RWPE2 (cell line): ENCODE data around the gene IGDCC3.
A peak's percentile ranks its signal among the peaks of the same experiment; 100 is the strongest.
"Not testable (repeated sequence)": the region's sequence is repeated elsewhere in the genome, so short reads cannot be mapped to it uniquely, and the experiment has no call there.

Source experiments
- ATAC-seq: fragments of 200-7000 bp; cut with Tn5 transposase; 3 replicates; pipeline ENCODE4 v1.9.1; 2021; ENCODE audit warnings: low read depth
- DNase-seq: peaks from one replicate; pipeline ENCODE4 v3.0.0-alpha.2; 2020; ENCODE audit warnings: low spot score
- H3K27ac ChIP-seq: fragments of 450-650 bp; 2 replicates; pipeline ENCODE4 v1.5.1; 2017; ENCODE audit warnings: mild to moderate bottlenecking; ENCODE audit not compliant: poor library complexity, severe bottlenecking
- H3K27me3 ChIP-seq: fragments of 250-450 bp; sonication (Bioruptor Pico); 2 replicates; pipeline ENCODE4 v1.5.1; 2021; ENCODE audit warnings: mild to moderate bottlenecking, moderate library complexity; ENCODE audit not compliant: insufficient read depth, poor library complexity, severe bottlenecking
- H3K36me3 ChIP-seq: fragments of 250-450 bp; sonication (Bioruptor Pico); 2 replicates; pipeline ENCODE4 v1.5.1; 2020; ENCODE audit warnings: low read depth, mild to moderate bottlenecking, moderate library complexity
- H3K4me1 ChIP-seq: fragments of 250-450 bp; sonication (Bioruptor Pico); 2 replicates; pipeline ENCODE4 v1.5.1; 2021; ENCODE audit warnings: mild to moderate bottlenecking, moderate library complexity; ENCODE audit not compliant: insufficient read depth, poor library complexity, severe bottlenecking
- H3K4me3 ChIP-seq: fragments of 250-450 bp; sonication (Bioruptor Pico); 2 replicates; pipeline ENCODE4 v1.5.1; 2021; ENCODE audit warnings: mild to moderate bottlenecking, moderate library complexity; ENCODE audit not compliant: severe bottlenecking
- H3K9me3 ChIP-seq: fragments of 250-450 bp; sonication (Bioruptor Pico); 2 replicates; pipeline ENCODE4 v1.5.1; 2021; ENCODE audit warnings: mild to moderate bottlenecking, moderate library complexity; ENCODE audit not compliant: severe bottlenecking
- TF ChIP-seq, protein P1 (sequence below): fragments of 450-650 bp; IDR thresholded peaks from one replicate; pipeline ENCODE4 v1.5.1; 2017; ENCODE audit warnings: mild to moderate bottlenecking, moderate library complexity; ENCODE audit not compliant: poor library complexity, severe bottlenecking

Gene IGDCC3

GRCh38 chr15:65399001-65399706 lies 21.4 kb upstream of the IGDCC3 start:
- TF ChIP-seq, protein P1, sequence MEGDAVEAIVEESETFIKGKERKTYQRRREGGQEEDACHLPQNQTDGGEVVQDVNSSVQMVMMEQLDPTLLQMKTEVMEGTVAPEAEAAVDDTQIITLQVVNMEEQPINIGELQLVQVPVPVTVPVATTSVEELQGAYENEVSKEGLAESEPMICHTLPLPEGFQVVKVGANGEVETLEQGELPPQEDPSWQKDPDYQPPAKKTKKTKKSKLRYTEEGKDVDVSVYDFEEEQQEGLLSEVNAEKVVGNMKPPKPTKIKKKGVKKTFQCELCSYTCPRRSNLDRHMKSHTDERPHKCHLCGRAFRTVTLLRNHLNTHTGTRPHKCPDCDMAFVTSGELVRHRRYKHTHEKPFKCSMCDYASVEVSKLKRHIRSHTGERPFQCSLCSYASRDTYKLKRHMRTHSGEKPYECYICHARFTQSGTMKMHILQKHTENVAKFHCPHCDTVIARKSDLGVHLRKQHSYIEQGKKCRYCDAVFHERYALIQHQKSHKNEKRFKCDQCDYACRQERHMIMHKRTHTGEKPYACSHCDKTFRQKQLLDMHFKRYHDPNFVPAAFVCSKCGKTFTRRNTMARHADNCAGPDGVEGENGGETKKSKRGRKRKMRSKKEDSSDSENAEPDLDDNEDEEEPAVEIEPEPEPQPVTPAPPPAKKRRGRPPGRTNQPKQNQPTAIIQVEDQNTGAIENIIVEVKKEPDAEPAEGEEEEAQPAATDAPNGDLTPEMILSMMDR: no peak
- Histone ChIP-seq H3K4me3 (no peak overlapping the region), H3K9me3 (no peaks in the 10 kb centered on the region), H3K27ac (no peak overlapping the region), H3K27me3 (peaks cover 51% of the 10 kb centered on the region), H3K4me1 (no peaks in the 10 kb centered on the region), H3K36me3 (no peaks in the 10 kb centered on the region)
- DNase-seq (no peak), ATAC-seq (no peak)

GRCh38 chr15:65398486-65398885 lies 20.7 kb upstream of the IGDCC3 start:
- not testable (repeated sequence) for H3K27ac ChIP-seq, H3K4me1 ChIP-seq, H3K4me3 ChIP-seq, DNase-seq, H3K36me3 ChIP-seq, ATAC-seq, H3K9me3 ChIP-seq
- H3K27me3 ChIP-seq: peaks cover 58% of the 10 kb centered on the region

DNA sequence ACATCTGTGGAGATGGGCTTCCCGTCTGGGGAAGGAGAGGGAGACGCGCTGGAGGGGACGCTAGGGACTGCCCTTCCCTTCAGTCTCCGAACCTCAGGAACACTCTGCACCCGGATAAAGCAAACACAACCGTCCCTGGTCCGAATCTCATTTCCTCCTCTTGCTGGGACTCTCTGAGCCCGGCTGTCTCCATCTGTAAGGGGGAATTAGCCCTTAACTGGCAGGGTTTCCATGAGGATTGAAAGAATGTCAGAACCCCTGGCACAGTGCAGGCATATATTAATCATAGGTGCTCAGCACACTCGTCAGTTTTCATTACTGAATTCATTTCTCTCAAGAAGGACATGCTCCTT lies 19.1 kb upstream of the IGDCC3 start:
- H3K9me3 ChIP-seq: no peaks in the 10 kb centered on the region
- H3K36me3 ChIP-seq: no peaks in the 10 kb centered on the region
- TF ChIP-seq, protein P1: no peak
- ATAC-seq (no peak), DNase-seq (no peak)
- H3K4me3 ChIP-seq: no peak overlapping the region
- H3K27ac ChIP-seq: no peak overlapping the region
- peaks cover 66% of the 10 kb centered on the region for H3K27me3 ChIP-seq
- no peaks in the 10 kb centered on the region for H3K4me1 ChIP-seq

GRCh38 chr15:65396283-65396964 lies 18.6 kb upstream of the IGDCC3 start:
- Histone ChIP-seq H3K27me3 (peaks cover 66% of the 10 kb centered on the region), H3K4me3 (no peak overlapping the region), H3K27ac (no peak overlapping the region), H3K36me3 (no peaks in the 10 kb centered on the region), H3K9me3 (no peaks in the 10 kb centered on the region), H3K4me1 (no peaks in the 10 kb centered on the region)
- TF ChIP-seq, protein P1: no peak
- DNase-seq: no peak
- no peak for ATAC-seq

DNA sequence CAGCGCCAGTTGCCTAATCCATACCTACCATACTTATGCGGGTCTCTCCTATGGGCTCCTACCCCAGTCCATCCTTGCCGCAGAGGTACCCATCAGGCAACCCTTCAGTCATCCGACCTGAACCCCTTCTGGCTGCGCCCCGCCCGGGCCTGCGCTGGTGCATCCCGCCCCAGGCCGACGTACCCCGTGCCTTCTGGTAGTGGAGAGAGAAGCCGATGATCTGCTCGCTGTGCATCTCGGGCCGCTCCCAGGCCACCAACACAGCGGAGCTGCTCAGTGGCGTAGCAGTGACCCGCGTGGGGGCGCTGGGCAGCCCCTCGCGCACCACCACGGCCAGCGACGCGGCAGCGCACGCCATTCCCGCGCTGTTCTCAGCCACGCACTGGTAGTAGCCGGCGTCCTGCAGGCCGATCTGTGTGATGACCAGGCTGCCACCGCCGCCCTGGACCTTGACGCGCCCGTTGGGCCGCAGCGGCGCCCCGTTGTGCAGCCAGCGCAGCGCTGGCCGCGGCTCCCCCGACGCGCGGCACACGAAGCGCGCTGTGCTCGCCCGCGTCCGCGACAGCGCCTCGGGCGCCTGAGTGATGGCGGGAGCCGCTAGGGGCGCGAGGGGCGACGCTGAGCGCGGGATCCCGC lies 17.9 kb upstream of the IGDCC3 start:
- H3K4me3 ChIP-seq: no peak overlapping the region
- ATAC-seq (peak; percentile 19; the same call in 2 of the 3 replicates), DNase-seq (no peak)
- TF ChIP-seq, protein P1: no peak
- H3K36me3 ChIP-seq: no peaks in the 10 kb centered on the region
- H3K4me1 ChIP-seq: no peaks in the 10 kb centered on the region
- H3K9me3 ChIP-seq: no peaks in the 10 kb centered on the region
- no peak overlapping the region for H3K27ac ChIP-seq
- peaks cover 74% of the 10 kb centered on the region for H3K27me3 ChIP-seq
